Caco-2 (cell line): Measurements from ENCODE around the gene HDGF. TPM values are rescaled to one million over a fixed set of nuclear protein-coding genes. Genes with fewer than 3 reads are reported as not detected.
A peak's percentile ranks its signal among the peaks of the same experiment; 100 is the strongest.

Source experiments
- BruUV-seq: library from RNA; stranded (reverse); fragments of 400-500 nt; replicated peaks from 2 replicates; lab custom pipeline; 2021; lab: Mats Ljungman, UMichigan
- CTCF ChIA-PET: fragments of 300-600 bp; sonication (Branson Sonifier 250); formaldehyde crosslinking; loops from one replicate; lab custom pipeline; 2022; ENCODE audit warnings: antibody characterized with exemption; lab: Charles Lee
- POLR2A ChIA-PET: fragments of 300-600 bp; sonication (Branson Sonifier 250); formaldehyde crosslinking; loops from one replicate; lab custom pipeline; 2022; ENCODE audit warnings: antibody characterized with exemption; lab: Charles Lee
- DNase-seq, 2 experiments: peaks; one replicate each; pipeline versions ENCODE4 v3.0.0 to v3.0.0-alpha.2; 2020 to 2022
- H3K27me3 ChIP-seq: replicated peaks from 2 replicates; pipeline ENCODE4 v1.6.0; 2011; ENCODE audit warnings: low read length; ENCODE audit not compliant: control insufficient read depth, insufficient read depth
- H3K36me3 ChIP-seq: 2 replicates; pipeline ENCODE4 v1.5.1; 2011; ENCODE audit warnings: low read length; ENCODE audit not compliant: control insufficient read depth, insufficient read depth
- H3K4me1 ChIP-seq: fragments of 250-450 bp; sonication (Bioruptor Pico); 2 replicates; pipeline ENCODE4 v1.5.1; 2020; ENCODE audit warnings: mild to moderate bottlenecking
- H3K4me3 ChIP-seq: 2 replicates; pipeline ENCODE4 v1.5.1; 2011; ENCODE audit warnings: low read depth, mild to moderate bottlenecking, control low read depth, low read length
- H3K9me3 ChIP-seq: fragments of 250-450 bp; sonication (Bioruptor Pico); 2 replicates; pipeline ENCODE4 v1.5.1; 2020; ENCODE audit warnings: mild to moderate bottlenecking, moderate library complexity
- H3K27ac Mint-ChIP-seq: one replicate; pipeline ENCODE4 v1.8.0; 2022; ENCODE audit warnings: mixed read lengths; ENCODE audit not compliant: unreplicated experiment
- H3K27me3 Mint-ChIP-seq: one replicate; pipeline ENCODE4 v1.8.0; 2022; ENCODE audit warnings: mixed read lengths; ENCODE audit not compliant: insufficient read depth, unreplicated experiment
- H3K36me3 Mint-ChIP-seq: one replicate; pipeline ENCODE4 v1.8.0; 2022; ENCODE audit warnings: mild to moderate bottlenecking, mixed read lengths; ENCODE audit not compliant: insufficient read depth, unreplicated experiment
- H3K4me1 Mint-ChIP-seq: one replicate; pipeline ENCODE4 v1.8.0; 2022; ENCODE audit warnings: low read depth, mixed read lengths; ENCODE audit not compliant: unreplicated experiment
- H3K4me3 Mint-ChIP-seq: one replicate; pipeline ENCODE4 v1.8.0; 2022; ENCODE audit warnings: mild to moderate bottlenecking, moderate library complexity, mixed read lengths; ENCODE audit not compliant: unreplicated experiment
- H3K9me3 Mint-ChIP-seq: one replicate; pipeline ENCODE4 v1.8.0; 2022; ENCODE audit warnings: mixed read lengths; ENCODE audit not compliant: unreplicated experiment
- intact Hi-C: fragments of 100-400 bp; cut with micrococcal nuclease; formaldehyde crosslinking; loops from one replicate; pipeline ENCODE4 v1.10.0; 2022; ENCODE audit not compliant: unreplicated experiment
- total RNA-seq: library from RNA; stranded (reverse); gene quantifications from 2 replicates; pipeline ENCODE4 v1.2.3, GENCODE V29; 2022
- TF ChIP-seq, protein P1 (sequence below), 2 experiments: fragments of 200-600 bp in 1 of 2; IDR thresholded peaks; 1 replicate in 1 of 2; 2 replicates in 1 of 2; pipeline versions ENCODE4 v1.5.1 to v1.8.0; 2011 to 2022; ENCODE audit warnings: antibody characterized with exemption in 1 of 2, control low read depth in 1 of 2, inconsistent platforms in 1 of 2, low read depth in 1 of 2, low read length in 1 of 2, mild to moderate bottlenecking in 1 of 2, moderate library complexity in 1 of 2; ENCODE audit not compliant: insufficient read depth in 1 of 2, severe bottlenecking in 1 of 2, unreplicated experiment in 1 of 2

The HDGF gene
- total RNA-seq, 1 experiment from 2014 or later, result 414 TPM

DNA sequence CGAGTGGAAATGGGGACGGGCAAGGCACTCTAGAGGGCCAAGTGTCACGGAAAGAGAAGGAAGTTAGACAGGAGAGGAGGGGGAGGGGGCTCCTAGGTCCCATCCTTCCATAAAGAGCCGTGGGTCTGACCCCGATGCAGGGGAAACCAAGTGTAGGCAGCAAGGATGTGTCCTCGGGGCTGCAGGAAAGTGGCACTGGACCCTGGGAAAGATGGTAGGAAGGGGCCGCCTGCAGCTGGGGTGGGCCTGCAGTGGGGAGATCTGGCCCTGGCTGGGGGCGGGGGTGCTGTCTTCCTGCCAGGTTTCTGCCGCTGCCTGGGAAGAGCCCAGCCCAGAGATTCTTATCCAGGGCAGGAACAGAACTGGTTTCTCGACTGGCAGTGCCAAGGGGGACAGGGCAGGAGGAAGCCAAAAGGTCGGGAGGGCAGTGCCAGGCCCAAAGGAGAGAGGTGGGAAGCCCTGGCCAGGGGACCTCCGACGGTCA lies 59.0 kb downstream of the HDGF start:
- Histone ChIP-seq H3K4me3 (no peak overlapping the region), H3K4me1 (peaks cover 49% of the 10 kb centered on the region), H3K9me3 (no peaks in the 10 kb centered on the region), H3K27me3 (no peaks in the 10 kb centered on the region), H3K36me3 (no peaks in the 10 kb centered on the region)
- Mint-ChIP-seq H3K9me3 (no peaks in the 10 kb centered on the region), H3K27ac (peak overlapping the region; percentile 53), H3K4me1 (peaks cover 23% of the 10 kb centered on the region), H3K4me3 (no peak overlapping the region), H3K36me3 (peaks cover 4% of the 10 kb centered on the region), H3K27me3 (no peaks in the 10 kb centered on the region)
- BruUV-seq, result no TSS peak
- intact Hi-C loops, result no loop called here
- TF ChIP-seq, protein P1, sequence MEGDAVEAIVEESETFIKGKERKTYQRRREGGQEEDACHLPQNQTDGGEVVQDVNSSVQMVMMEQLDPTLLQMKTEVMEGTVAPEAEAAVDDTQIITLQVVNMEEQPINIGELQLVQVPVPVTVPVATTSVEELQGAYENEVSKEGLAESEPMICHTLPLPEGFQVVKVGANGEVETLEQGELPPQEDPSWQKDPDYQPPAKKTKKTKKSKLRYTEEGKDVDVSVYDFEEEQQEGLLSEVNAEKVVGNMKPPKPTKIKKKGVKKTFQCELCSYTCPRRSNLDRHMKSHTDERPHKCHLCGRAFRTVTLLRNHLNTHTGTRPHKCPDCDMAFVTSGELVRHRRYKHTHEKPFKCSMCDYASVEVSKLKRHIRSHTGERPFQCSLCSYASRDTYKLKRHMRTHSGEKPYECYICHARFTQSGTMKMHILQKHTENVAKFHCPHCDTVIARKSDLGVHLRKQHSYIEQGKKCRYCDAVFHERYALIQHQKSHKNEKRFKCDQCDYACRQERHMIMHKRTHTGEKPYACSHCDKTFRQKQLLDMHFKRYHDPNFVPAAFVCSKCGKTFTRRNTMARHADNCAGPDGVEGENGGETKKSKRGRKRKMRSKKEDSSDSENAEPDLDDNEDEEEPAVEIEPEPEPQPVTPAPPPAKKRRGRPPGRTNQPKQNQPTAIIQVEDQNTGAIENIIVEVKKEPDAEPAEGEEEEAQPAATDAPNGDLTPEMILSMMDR (IDR thresholded peaks at IDR 0.05; ENCODE audit: insufficient read depth in 1 of 2, low read depth in 1 of 2, low read length in 1 of 2, severe bottlenecking in 1 of 2, unreplicated experiment in 1 of 2), result no peak
- CTCF ChIA-PET, result interaction anchor here (0.5 to 5.2 kb wide), 6 partner anchors 9 to 235 kb away, joined by 3 to 262 read pairs (median 4); partner anchors contain the start of genes CRABP2, ISG20L2, METTL25B and NES
- POLR2A ChIA-PET, result interaction anchor here (1.0 kb wide), 1 partner anchor 16 kb away, joined by 3 read pairs; no protein-coding TSS in a partner anchor
- no peak for DNase-seq

Other genes starting within 250 kb of the HDGF start
- 35.8 and 37.6 TPM in 2 replicates for gene IQGAP3, start 179.1 kb downstream of the HDGF start, total RNA-seq
- not detected in 2 replicates for gene TTC24, start 172.0 kb downstream of the HDGF start, total RNA-seq
- gene NAXE, start 159.9 kb downstream of the HDGF start, total RNA-seq, result 99.8 and 105 TPM in 2 replicates
- 52.5 and 53.5 TPM in 2 replicates for gene GPATCH4, start 150.2 kb downstream of the HDGF start, total RNA-seq
- gene HAPLN2, start 132.3 kb downstream of the HDGF start, total RNA-seq, result not detected in 2 replicates
- not detected in 2 replicates for gene BCAN, start 109.6 kb downstream of the HDGF start, total RNA-seq
- 18.0 and 22.7 TPM in 2 replicates for gene NES, start 74.3 kb downstream of the HDGF start, total RNA-seq
- gene CRABP2, start 46.1 kb downstream of the HDGF start, total RNA-seq, result 27.1 and 30.6 TPM in 2 replicates
- gene METTL25B, start 23.2 kb downstream of the HDGF start, total RNA-seq, result 26.6 and 27.6 TPM in 2 replicates
- gene ISG20L2, start 22.9 kb downstream of the HDGF start, total RNA-seq, result 42.3 and 44.1 TPM in 2 replicates
- 52.6 and 54.2 TPM in 2 replicates for gene MRPL24, start 10.6 kb downstream of the HDGF start, total RNA-seq
- 94.4 and 101 TPM in 2 replicates for gene PRCC, start 15.9 kb upstream of the HDGF start, total RNA-seq
- 5.5 and 6.5 TPM in 2 replicates for gene SH2D2A, start 65.2 kb upstream of the HDGF start, total RNA-seq
- gene INSRR, start 107.4 kb upstream of the HDGF start, total RNA-seq, result not detected in 2 replicates
- not detected in 2 replicates for gene NTRK1, start 109.2 kb upstream of the HDGF start, total RNA-seq
- gene PEAR1, start 142.0 kb upstream of the HDGF start, total RNA-seq, result 0.18 and 0.39 TPM in 2 replicates
- gene LRRC71, start 169.0 kb upstream of the HDGF start, total RNA-seq, result not detected in 2 replicates